Measurements from ENCODE around the gene TNXB. TPM values are rescaled to one million over a fixed set of nuclear protein-coding genes. Genes with fewer than 3 reads are reported as not detected.

The TNXB gene
- total and polyA plus RNA-seq, 5 donors from 2014 or later: 0.15 to 11.2 (median 0.46) TPM; not detected in 2

GRCh38 chr6:32131439-32131948 is 22.4 kb upstream of the TNXB start:
- Mint-ChIP-seq H3K9me3 (peaks cover 0 to 3% (median 0%) of the 10 kb centered on the region in 7 donors), H3K36me3 (peaks cover 13% of the 10 kb centered on the region), H3K27me3 (peaks cover 15% of the 10 kb centered on the region), H3K4me1 (peaks cover 4 to 37% (median 29%) of the 10 kb centered on the region in 4 donors), H3K27ac (no peak overlapping the region), H3K4me3 (peak overlapping the region in 2 of 4 donors; percentile 27 to 73)
- peaks cover 2% of the 10 kb centered on the region for H3K36me3 ChIP-seq (ENCODE audit: control insufficient read depth, insufficient read depth, low read length)
- H3K4me3 ChIP-seq (ENCODE audit: low read depth, low read length): no peak overlapping the region
- H3K9me3 ChIP-seq (ENCODE audit: control insufficient read depth in 2 of 2, low read length in 2 of 2): no peaks in the 10 kb centered on the region
- DNase-seq (no peak), ATAC-seq (ENCODE audit: low read depth in 2 of 2) (no peak)
- H3K27me3 ChIP-seq (ENCODE audit: control insufficient read depth, insufficient read depth, low read length): no peaks in the 10 kb centered on the region
- peaks cover 29% of the 10 kb centered on the region for H3K4me1 ChIP-seq (ENCODE audit: control insufficient read depth, insufficient read depth, low read length, poor library complexity, severe bottlenecking)
- no peak overlapping the region for H3K27ac ChIP-seq (ENCODE audit: insufficient read depth, low read length, poor library complexity, severe bottlenecking)

- DNase-seq: no peak
- no peaks in the 10 kb centered on the region for H3K27me3 ChIP-seq (ENCODE audit: control insufficient read depth, insufficient read depth, low read length)
- H3K27ac Mint-ChIP-seq: peak overlapping the region in 2 of 3 donors; percentile 95 to 98
These were observed 20.4 kb upstream of the TNXB start for GRCh38 chr6:32129297-32130088.

GRCh38 chr6:32128751-32129296 is 19.7 kb upstream of the TNXB start:
- DNase-seq (no peak), ATAC-seq (ENCODE audit: low read depth in 2 of 2) (no peak)
- Mint-ChIP-seq H3K36me3 (peaks cover 27% of the 10 kb centered on the region), H3K27ac (peak overlapping the region in 2 of 3 donors; percentile 98 to 99), H3K4me1 (peaks cover 10 to 53% (median 37%) of the 10 kb centered on the region in 4 donors), H3K4me3 (peak overlapping the region; percentile 89 to 100 (median 98)), H3K9me3 (peaks cover 0 to 3% (median 0%) of the 10 kb centered on the region in 7 donors), H3K27me3 (peaks cover 15% of the 10 kb centered on the region)
- peak overlapping the region; percentile 58 for H3K4me3 ChIP-seq (ENCODE audit: low read depth, low read length)
- no peaks in the 10 kb centered on the region for H3K27me3 ChIP-seq (ENCODE audit: control insufficient read depth, insufficient read depth, low read length)
- H3K4me1 ChIP-seq (ENCODE audit: control insufficient read depth, insufficient read depth, low read length, poor library complexity, severe bottlenecking): peaks cover 29% of the 10 kb centered on the region
- peak overlapping the region; percentile 53 for H3K27ac ChIP-seq (ENCODE audit: insufficient read depth, low read length, poor library complexity, severe bottlenecking)
- H3K9me3 ChIP-seq (ENCODE audit: control insufficient read depth in 2 of 2, low read length in 2 of 2): no peaks in the 10 kb centered on the region
- H3K36me3 ChIP-seq (ENCODE audit: control insufficient read depth, insufficient read depth, low read length): peaks cover 24% of the 10 kb centered on the region

More at GRCh38 chr6:32129297-32130088, 20.4 kb upstream of the TNXB start:
- ATAC-seq (ENCODE audit: low read depth in 2 of 2): no peak
- peak overlapping the region; percentile 87 for H3K27ac ChIP-seq (ENCODE audit: insufficient read depth, low read length, poor library complexity, severe bottlenecking)
- H3K4me1 ChIP-seq (ENCODE audit: control insufficient read depth, insufficient read depth, low read length, poor library complexity, severe bottlenecking): peaks cover 29% of the 10 kb centered on the region
- peaks cover 22% of the 10 kb centered on the region for H3K36me3 Mint-ChIP-seq
- peaks cover 17% of the 10 kb centered on the region for H3K36me3 ChIP-seq (ENCODE audit: control insufficient read depth, insufficient read depth, low read length)
- H3K4me1 Mint-ChIP-seq: peaks cover 5 to 46% (median 32%) of the 10 kb centered on the region in 4 donors
- peaks cover 15% of the 10 kb centered on the region for H3K27me3 Mint-ChIP-seq
- peak overlapping the region; percentile 89 to 100 (median 96) for H3K4me3 Mint-ChIP-seq
- H3K4me3 ChIP-seq (ENCODE audit: low read depth, low read length): peak overlapping the region; percentile 90
- peaks cover 0 to 3% (median 0%) of the 10 kb centered on the region in 7 donors for H3K9me3 Mint-ChIP-seq
- H3K9me3 ChIP-seq (ENCODE audit: control insufficient read depth in 2 of 2, low read length in 2 of 2): no peaks in the 10 kb centered on the region

- peaks cover 33% of the 10 kb centered on the region for H3K36me3 ChIP-seq (ENCODE audit: control insufficient read depth, insufficient read depth, low read length)
- DNase-seq (peak; percentile 98 to 100 (median 98)), ATAC-seq (ENCODE audit: low read depth in 2 of 2) (peak; percentile 97 to 98)
- H3K27ac ChIP-seq (ENCODE audit: insufficient read depth, low read length, poor library complexity, severe bottlenecking): peak within 1 kb of the TSS; percentile 77
- H3K27me3 ChIP-seq (ENCODE audit: control insufficient read depth, insufficient read depth, low read length): no peaks in the 10 kb centered on the region
- Mint-ChIP-seq H3K4me1 (peaks cover 10 to 57% (median 38%) of the 10 kb centered on the region in 4 donors), H3K27me3 (peaks cover 11% of the 10 kb centered on the region), H3K9me3 (peaks cover 0 to 3% (median 0%) of the 10 kb centered on the region in 7 donors), H3K27ac (peak within 1 kb of the TSS; percentile 98 to 99 (median 99)), H3K36me3 (peaks cover 27% of the 10 kb centered on the region), H3K4me3 (peak within 1 kb of the TSS; percentile 89 to 100 (median 98))
- peaks cover 29% of the 10 kb centered on the region for H3K4me1 ChIP-seq (ENCODE audit: control insufficient read depth, insufficient read depth, low read length, poor library complexity, severe bottlenecking)
- no peaks in the 10 kb centered on the region for H3K9me3 ChIP-seq (ENCODE audit: control insufficient read depth in 2 of 2, low read length in 2 of 2)
- H3K4me3 ChIP-seq (ENCODE audit: low read depth, low read length): peak within 1 kb of the TSS; percentile 89
These were observed 18.8 kb upstream of the TNXB start, which contains the start of gene ATF6B for GRCh38 chr6:32127717-32128592. Gene ATF6B, minus strand, starts transcription at chr6:32128246. Its CDS starts 39 bp downstream, at chr6:32128207.

GRCh38 chr6:32127409-32127716 is 18.2 kb upstream of the TNXB start:
- peak overlapping the region; percentile 98 to 99 (median 99) for H3K27ac Mint-ChIP-seq
- peaks cover 36% of the 10 kb centered on the region for H3K36me3 ChIP-seq (ENCODE audit: control insufficient read depth, insufficient read depth, low read length)
- H3K4me1 ChIP-seq (ENCODE audit: control insufficient read depth, insufficient read depth, low read length, poor library complexity, severe bottlenecking): peaks cover 29% of the 10 kb centered on the region
- peaks cover 10 to 57% (median 38%) of the 10 kb centered on the region in 4 donors for H3K4me1 Mint-ChIP-seq
- H3K27ac ChIP-seq (ENCODE audit: insufficient read depth, low read length, poor library complexity, severe bottlenecking): peak overlapping the region; percentile 77
- peaks cover 11% of the 10 kb centered on the region for H3K27me3 Mint-ChIP-seq
- ATAC-seq (ENCODE audit: low read depth in 2 of 2): no peak
- peaks cover 27% of the 10 kb centered on the region for H3K36me3 Mint-ChIP-seq
- no peak for DNase-seq
- no peaks in the 10 kb centered on the region for H3K27me3 ChIP-seq (ENCODE audit: control insufficient read depth, insufficient read depth, low read length)
- H3K4me3 Mint-ChIP-seq: peak overlapping the region; percentile 89 to 100 (median 98)
- H3K9me3 ChIP-seq (ENCODE audit: control insufficient read depth in 2 of 2, low read length in 2 of 2): no peaks in the 10 kb centered on the region
- peaks cover 0 to 3% (median 0%) of the 10 kb centered on the region in 7 donors for H3K9me3 Mint-ChIP-seq
- peak overlapping the region; percentile 89 for H3K4me3 ChIP-seq (ENCODE audit: low read depth, low read length)

GRCh38 chr6:32126880-32127279 is 17.7 kb upstream of the TNXB start:
- Histone ChIP-seq H3K27ac (ENCODE audit: insufficient read depth, low read length, poor library complexity, severe bottlenecking) (peak overlapping the region; percentile 77), H3K9me3 (ENCODE audit: control insufficient read depth in 2 of 2, low read length in 2 of 2) (no peaks in the 10 kb centered on the region), H3K4me1 (ENCODE audit: control insufficient read depth, insufficient read depth, low read length, poor library complexity, severe bottlenecking) (peaks cover 29% of the 10 kb centered on the region), H3K36me3 (ENCODE audit: control insufficient read depth, insufficient read depth, low read length) (peaks cover 40% of the 10 kb centered on the region), H3K27me3 (ENCODE audit: control insufficient read depth, insufficient read depth, low read length) (no peaks in the 10 kb centered on the region), H3K4me3 (ENCODE audit: low read depth, low read length) (peak overlapping the region; percentile 89)
- Mint-ChIP-seq H3K4me1 (peaks cover 10 to 57% (median 38%) of the 10 kb centered on the region in 4 donors), H3K27ac (peak overlapping the region; percentile 95 to 99 (median 98)), H3K9me3 (peaks cover 0 to 3% (median 0%) of the 10 kb centered on the region in 7 donors), H3K36me3 (peaks cover 31% of the 10 kb centered on the region), H3K27me3 (peaks cover 11% of the 10 kb centered on the region), H3K4me3 (peak overlapping the region; percentile 89 to 100 (median 98))
- DNase-seq: no peak
- ATAC-seq (ENCODE audit: low read depth in 2 of 2): no peak

GRCh38 chr6:32123681-32124080 is 14.5 kb upstream of the TNXB start:
- Mint-ChIP-seq H3K36me3 (peaks cover 50% of the 10 kb centered on the region), H3K4me1 (peaks cover 10 to 52% (median 36%) of the 10 kb centered on the region in 4 donors), H3K27me3 (no peaks in the 10 kb centered on the region), H3K27ac (peak overlapping the region in 1 of 3 donors; percentile 1), H3K4me3 (peak overlapping the region in 1 of 4 donors; percentile 80), H3K9me3 (peaks cover 0 to 1% (median 0%) of the 10 kb centered on the region in 7 donors)
- peaks cover 16% of the 10 kb centered on the region for H3K4me1 ChIP-seq (ENCODE audit: control insufficient read depth, insufficient read depth, low read length, poor library complexity, severe bottlenecking)
- ATAC-seq (ENCODE audit: low read depth in 2 of 2): no peak
- H3K27ac ChIP-seq (ENCODE audit: insufficient read depth, low read length, poor library complexity, severe bottlenecking): no peak overlapping the region
- H3K4me3 ChIP-seq (ENCODE audit: low read depth, low read length): no peak overlapping the region
- H3K36me3 ChIP-seq (ENCODE audit: control insufficient read depth, insufficient read depth, low read length): peaks cover 67% of the 10 kb centered on the region
- no peaks in the 10 kb centered on the region for H3K9me3 ChIP-seq (ENCODE audit: control insufficient read depth in 2 of 2, low read length in 2 of 2)
- H3K27me3 ChIP-seq (ENCODE audit: control insufficient read depth, insufficient read depth, low read length): no peaks in the 10 kb centered on the region
- no peak for DNase-seq
